Eye (tissue), 1 donor: Measurements from ENCODE around the gene GOLGA8S.
"Not testable (repeated sequence)": the region's sequence is repeated elsewhere in the genome, so short reads cannot be mapped to it uniquely, and the experiment has no call there.

ENCODE experiments used
- DNase-seq: peaks from one replicate; pipeline ENCODE4 v3.0.0-alpha.2; 2015

GOLGA8S gene, protein sequence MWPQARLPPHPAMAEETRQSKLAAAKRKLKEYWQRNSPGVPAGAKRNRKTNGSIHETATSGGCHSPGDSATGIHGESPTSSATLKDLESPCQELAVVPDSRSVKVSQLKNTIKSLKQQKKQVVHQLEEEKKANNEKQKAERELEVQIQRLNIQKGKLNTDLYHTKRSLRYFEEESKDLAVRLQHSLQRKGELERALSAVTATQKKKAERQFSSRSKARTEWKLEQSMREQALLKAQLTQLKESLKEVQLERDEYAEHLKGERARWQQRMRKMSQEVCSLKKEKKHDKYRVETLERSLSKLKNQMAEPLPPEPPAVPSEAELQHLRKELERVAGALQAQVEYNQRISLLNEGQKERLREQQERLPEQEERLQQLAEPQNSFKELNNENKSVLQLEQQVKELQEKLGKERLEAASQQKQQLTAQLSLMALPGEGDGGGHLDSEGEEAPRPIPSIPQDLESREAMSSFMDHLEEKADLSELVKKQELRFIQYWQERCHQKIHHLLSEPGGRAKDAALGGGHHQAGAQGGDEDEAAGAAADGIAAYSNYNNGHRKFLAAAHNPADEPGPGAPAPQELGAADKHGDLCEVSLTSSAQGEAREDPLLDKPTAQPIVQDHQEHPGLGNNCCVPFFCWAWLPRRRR

DNA sequence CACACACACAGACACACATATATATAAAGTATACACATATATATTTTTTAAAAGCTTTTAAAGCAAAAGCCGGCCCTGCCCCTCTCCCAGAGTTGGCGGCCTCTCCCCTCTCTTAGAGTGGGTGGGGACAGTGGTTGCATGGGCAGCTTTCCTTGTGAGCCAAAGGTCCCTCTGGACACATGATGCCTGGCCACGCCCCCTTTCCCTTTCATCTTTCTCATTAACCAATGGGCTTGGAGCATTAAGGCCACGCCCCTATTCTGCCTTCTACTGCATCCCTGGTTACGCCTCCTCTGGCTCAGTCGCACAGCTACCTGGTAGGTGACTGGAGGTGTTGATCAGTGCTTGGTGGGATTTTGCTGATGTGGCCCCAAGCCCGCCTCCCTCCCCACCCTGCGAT is at the start of gene GOLGA8S:
Gene GOLGA8S (plus strand): TSS at position 301 of the 400 bp plus-strand sequence. CDS start 62 bp downstream, at position 363.
- not testable (repeated sequence) for DNase-seq

DNA sequence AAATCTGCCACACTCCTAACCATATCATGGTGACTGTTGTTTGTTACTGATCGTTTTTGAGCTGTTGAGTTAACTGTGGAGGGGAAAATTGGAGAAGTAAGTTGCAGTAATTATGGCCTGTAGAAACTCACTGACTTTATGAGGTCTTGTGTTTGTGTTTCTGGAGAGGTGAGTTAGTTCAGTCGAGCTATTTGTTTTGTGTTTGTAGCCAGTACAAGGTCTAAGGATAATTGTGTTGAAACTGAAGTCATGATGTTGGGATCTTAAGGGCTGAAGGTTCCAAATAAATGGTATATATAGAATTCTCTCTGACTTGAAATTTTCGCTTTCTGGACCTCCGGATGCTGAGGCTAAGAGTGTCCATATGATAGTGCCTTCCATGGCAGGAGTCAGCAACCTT is 49.7 kb upstream of the GOLGA8S start:
- DNase-seq: not testable (repeated sequence)

DNA sequence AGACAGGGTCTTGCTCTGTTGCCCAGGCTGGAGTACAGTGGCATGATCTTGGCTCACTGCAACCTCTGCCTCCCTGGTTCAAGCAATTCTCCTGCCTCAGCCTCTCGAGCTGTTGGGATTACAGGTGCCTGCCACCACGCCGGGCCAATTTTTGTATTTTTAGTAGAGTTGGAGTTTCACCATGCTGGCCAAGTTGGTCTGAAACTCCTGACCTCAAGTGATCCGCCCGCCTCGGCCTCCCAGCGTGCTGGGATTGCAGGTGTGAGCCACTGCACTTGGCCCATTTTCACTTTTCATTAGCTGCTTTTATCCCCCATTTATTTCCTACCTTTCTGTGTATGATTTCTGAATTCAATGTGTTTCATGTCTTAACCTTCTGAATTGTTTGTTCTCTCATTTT is 48.6 kb upstream of the GOLGA8S start:
- not testable (repeated sequence) for DNase-seq

DNA sequence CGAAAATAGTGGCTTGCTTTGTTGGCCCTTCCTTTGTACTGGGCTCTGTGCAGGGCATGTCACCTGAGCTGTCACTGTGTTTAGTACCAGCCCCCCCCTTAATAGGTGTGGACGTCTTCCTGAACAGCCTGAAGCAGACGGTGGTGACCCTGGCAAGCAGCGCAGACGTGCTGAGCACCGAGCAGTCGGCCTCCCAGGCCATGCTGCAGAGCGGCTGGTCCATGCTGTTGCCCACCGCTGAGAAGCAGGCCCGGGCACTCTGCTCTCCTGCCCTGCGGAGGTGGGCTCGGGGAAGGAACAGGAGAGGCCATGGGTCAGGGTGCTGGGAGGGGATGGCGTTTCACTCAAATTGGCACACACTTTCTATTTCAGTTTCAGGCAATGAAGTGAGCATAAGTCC is 43.3 kb upstream of the GOLGA8S start:
- DNase-seq: not testable (repeated sequence)

DNA sequence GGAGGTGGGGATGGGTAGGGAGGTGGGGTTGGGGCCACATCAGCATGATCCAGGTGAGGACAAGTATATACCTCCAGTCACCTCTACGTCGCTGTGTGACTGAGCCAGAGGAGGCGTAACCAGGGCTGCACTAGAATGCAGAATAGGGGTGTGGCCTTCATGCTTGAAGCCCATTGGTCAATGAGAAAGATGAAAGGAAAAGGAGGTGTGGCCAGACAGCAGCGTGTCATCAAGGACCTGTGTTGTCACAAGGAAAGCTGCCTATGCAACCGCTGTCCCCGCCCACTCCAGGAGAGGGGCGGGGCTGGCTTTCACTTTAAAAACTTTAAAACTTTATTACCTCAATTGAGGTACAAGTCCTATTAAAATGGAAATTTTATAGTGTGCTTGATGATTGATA is 20.5 kb upstream of the GOLGA8S start, which contains the start of gene GOLGA6L26:
Gene GOLGA6L26 (minus strand): TSS at position 101 of the 400 bp plus-strand sequence. CDS start 61 bp downstream, at position 40.
- not testable (repeated sequence) for DNase-seq

DNA sequence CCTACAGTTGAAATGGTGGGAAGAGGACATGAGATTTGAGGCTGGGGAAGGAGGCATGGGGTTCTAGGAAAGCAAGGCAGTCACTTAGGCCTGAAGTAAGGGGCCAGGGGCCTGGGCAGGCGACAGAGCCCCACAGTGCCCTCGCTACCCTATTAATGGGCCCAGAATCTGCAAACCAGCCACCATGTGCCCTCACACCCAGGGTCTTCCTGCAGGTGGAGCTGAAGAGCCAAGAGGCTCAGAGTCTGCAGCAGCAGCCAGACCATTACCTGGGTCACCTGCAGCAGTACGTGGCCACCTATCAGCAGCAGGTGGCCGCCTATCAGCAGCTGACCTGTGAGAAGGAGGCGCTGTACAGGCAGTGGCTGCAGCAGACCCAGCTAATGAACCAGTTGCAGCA is 8.1 kb downstream of the GOLGA8S start:
- not testable (repeated sequence) for DNase-seq

DNA sequence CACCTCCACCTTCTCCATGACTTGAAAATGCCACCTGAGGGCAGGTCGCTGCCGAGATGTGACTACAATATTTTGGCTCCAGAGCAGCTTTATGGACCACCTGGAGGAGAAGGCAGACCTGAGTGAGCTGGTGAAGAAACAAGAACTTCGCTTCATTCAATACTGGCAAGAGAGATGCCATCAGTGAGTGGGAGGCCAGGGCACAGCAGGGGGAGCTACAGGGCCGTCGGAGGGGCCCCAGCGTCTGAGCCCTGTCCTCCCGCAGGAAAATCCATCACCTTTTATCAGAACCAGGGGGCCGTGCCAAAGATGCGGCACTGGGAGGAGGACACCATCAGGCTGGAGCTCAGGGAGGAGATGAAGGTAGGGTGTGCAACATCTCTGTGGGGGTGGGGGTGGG is 9.7 kb downstream of the GOLGA8S start:
- DNase-seq: not testable (repeated sequence)

DNA sequence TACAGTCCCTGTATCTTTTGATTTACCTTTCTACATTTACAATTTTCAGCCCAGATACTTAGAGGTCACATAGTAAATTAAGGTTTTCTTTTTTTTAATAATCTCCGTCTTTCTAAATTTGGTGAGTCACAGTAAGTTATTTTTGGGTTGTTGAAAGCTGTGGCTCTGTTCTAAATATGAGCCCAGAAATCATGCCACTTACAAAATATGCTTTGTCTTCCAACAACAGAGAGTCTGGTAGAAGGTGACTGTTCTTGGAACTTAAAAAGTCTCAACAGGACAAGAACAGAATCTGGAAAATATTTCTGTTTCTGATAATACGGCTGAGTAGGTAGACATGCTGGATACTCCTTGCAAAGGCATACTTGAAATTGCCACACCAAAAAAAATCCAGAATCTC is 16.0 kb downstream of the GOLGA8S start:
- no peak for DNase-seq

DNA sequence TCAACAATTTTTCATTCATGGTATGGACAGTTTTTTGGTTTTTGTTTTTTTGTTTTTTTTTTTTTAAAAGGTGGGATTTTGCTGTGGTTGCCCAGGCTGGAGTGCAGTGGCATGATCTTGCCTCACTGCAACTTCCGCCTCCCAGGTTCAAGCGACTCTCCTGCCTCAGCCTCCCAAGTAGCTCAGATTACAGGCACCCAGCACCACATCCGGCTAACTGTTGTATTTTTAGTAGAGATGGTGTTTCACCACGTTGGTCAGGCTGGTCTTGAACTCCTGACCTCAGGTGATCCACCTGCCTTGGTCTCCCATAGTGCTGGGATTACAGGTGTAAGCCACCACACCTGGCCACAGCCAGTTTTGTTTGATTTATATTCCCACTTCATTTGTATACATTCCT is 16.6 kb downstream of the GOLGA8S start:
- DNase-seq: not testable (repeated sequence)

DNA sequence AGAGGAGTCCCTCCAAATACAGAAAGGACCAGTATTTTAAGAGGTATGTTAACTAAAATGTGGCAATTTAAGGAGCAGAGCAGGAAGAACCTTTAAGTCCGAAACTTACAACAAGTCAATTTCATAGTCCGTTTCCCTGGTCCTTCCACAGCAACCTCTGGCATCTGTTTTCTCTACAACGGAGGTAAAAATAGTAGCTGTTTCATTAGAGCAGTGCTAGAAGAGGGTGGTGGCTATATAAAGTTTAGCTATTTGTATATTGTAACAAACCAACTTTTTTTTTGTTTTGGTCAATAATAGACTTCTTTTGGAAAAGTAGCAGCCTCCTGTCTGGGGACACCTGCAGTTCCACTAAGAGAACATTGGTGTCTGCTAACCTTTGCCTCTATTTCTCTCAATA is 17.3 kb downstream of the GOLGA8S start:
- not testable (repeated sequence) for DNase-seq

DNA sequence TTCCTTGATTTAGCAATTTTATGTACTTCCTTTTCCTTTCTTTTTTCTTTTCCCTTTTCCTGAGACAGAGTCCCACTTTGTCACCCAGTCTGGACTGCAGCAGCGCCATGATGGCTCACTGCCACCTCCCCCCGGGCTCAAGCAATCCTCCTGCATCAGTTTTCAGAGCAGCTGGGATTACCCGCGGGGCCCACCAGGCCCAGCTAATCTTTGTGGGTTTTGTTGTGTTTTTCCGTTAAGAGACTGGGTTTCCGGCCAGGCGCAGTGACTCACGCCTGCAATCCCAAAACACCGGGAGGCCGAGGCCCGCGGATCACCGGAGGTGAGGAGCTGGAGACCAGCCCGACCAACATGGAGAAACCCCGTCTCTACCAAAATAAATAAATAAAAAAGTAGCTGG is 17.7 kb downstream of the GOLGA8S start:
- DNase-seq: no peak

DNA sequence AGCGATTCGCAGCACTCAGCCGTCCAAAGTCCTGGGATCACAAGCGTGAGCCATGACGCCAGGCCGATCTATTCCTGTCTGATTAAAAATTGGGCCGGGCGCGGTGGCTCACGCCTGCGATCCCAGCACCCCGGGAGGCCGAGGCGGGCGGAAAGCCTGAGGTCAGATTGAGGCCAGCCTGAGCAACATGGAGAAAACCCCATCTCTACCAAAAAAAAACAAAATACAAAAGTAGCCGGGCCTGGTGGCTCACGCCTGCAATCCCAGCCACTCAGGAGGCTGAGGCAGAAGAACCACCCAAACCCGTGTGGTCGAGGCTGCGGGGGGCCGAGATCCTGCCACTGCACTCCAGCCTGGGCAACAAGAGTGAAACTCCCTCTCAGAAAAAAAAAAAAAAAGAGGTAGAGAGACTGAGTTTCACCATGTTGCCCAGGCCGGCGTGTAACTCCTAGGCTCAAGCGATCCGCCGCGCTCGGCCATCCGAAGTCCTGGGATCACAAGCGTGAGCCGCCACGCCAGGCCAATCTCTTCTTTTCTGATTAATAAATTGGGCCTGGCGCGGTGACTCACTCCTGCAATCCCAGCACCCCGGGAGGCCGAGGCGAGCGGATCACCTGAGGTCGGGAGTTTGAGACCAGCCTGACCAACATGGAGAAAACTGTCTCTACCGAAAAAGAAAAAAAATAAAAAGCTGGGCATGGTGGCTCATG is 18.5 kb downstream of the GOLGA8S start:
- DNase-seq: not testable (repeated sequence)

DNA sequence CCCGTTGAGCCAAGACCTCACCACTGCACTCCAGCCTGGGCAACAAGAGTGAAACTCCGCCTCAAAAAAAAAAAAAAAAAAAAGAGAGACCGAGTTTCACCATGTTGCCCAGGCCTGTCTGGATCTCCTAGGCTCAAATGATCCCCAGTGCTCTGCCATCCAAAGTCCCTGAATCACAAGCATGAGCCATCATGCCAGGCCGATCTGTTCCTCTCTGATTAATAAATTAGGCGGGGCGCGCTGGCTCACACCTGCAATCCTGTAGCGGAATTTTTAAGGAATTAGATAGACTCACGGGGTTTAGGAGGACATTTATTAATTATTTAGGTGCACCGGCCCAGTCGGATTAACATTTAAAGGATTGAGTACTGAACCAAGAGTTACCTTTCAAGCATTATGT is 19.7 kb downstream of the GOLGA8S start:
- not testable (repeated sequence) for DNase-seq

DNA sequence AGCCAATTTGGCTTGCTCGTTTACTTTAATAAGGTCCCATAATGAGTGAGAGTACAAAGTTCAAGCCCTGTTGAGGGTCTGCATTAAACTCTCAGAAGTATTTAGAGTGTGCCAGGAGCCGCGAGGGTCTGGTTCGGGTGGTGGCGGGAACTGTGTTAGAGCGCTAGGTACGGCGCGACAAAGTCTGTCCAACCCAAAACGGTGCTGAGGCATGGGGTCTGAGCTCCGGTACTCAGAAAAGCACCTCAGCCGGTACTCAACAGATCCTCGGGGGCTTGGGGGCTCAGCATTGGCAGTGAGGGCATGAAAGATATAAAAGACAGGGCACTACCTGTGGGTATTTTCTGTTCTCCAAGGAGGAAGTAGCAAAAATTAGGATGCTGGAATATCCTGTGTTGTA is 24.4 kb downstream of the GOLGA8S start:
- not testable (repeated sequence) for DNase-seq

DNA sequence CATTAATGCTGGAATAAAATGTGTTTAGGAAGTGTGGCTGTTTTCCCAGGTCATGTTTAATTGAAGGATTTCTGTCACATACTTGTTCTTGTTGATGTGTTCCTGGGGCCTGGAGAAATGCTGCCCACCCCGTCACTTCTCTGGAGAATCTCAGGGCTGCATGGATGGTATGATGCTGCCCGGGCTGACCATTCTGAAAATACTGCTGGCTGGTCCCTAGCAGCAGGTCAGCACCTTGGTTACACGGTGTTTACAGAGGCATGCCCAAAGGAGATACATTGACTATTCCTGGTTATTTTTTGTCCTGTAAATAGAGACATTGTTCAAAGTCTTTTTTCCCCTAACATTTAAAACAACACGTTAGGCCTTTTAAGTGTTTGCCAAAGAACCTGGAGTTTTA is 26.2 kb downstream of the GOLGA8S start:
- not testable (repeated sequence) for DNase-seq

DNA sequence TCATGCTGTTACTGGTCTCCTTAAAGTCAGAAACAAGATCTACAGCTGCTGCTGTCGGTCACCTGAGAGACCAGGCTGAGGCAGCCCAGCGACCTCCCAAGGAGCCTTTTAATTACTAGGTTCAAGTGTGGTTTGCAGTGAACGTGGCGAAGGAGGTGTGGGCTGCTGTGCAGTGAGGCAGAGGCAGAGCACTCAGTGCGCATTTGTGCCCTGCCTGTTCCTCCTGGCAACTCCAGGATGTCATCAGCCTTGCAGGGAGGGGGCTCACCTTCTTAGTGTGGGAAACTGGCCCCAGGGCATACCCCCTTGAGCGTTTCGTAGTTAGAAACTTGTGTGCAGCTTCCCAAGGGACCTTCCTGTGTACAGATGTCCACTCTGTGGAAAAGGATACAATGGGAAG is 26.6 kb downstream of the GOLGA8S start:
- not testable (repeated sequence) for DNase-seq

DNA sequence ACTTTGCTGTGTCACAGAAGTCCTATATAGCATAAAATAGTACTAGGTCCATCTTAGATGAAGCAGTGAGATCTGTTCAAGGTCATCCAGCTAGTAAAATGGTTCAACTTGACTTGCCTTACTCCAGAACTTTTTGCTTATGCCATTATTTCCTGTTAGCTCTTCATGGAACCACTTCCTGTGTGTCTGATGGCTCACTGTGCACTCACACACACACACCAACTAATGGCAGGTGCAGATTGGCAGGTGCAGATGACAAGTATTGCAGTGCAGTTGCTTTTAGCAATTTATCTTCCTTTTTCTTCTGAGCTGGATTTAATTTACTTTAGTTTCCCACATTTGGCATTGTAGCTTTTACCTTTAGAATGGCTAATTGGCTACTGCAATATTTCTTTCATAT is 29.8 kb downstream of the GOLGA8S start:
- DNase-seq: no peak

DNA sequence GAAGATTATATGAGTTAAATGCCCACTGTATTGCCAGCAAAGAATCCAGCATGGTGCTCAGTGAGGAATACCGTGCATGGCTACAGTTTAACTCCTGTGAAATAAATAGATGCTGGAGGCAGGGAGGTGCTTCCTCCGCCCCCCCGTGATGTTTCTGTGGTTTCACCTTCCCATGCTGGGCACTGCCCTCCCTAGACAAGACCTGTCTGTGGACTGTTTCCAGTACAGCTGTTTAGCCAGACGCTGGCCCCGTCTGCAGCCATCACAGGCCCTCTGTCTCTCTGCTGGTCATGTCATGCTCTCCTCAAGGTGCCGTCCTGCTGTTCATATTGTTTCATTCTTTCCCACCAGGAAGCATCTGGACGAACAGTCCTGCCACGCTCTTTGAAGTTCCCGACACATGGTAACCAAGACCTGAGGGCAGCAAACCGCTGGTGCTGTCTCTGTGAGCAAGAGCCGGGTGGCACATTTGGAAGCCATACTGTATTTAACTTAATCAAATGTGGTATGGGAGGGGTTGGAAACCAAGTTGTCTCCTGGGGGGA is 31.4 kb downstream of the GOLGA8S start:
- no peak for DNase-seq

DNA sequence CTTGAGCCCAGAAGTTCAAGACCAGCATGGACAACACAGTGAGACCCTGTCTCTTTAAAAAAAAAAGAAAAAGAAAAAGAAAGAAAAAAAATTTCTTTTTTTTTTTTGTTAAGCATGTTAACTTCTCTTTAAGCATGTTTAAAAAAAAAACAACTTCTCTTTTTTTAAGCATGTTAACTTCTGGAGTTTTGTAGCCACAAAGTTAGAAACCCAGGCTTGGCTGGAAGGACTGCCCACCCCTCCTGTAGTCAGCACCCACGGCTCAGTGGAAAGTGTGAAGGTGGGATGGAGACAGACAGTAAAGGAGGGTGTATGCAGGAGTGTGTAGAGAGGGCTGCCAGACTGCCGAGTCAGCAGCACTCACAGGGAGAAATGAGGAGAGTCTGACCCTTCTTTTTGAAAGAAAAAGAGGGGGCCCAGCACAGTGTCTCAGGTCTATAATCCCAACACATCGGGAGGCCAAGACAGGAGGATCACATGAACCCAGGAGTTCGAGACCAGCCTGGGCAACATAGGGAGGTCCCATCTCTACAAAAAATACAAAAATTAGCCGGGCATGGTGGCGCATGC is 33.2 kb downstream of the GOLGA8S start:
- DNase-seq: no peak

DNA sequence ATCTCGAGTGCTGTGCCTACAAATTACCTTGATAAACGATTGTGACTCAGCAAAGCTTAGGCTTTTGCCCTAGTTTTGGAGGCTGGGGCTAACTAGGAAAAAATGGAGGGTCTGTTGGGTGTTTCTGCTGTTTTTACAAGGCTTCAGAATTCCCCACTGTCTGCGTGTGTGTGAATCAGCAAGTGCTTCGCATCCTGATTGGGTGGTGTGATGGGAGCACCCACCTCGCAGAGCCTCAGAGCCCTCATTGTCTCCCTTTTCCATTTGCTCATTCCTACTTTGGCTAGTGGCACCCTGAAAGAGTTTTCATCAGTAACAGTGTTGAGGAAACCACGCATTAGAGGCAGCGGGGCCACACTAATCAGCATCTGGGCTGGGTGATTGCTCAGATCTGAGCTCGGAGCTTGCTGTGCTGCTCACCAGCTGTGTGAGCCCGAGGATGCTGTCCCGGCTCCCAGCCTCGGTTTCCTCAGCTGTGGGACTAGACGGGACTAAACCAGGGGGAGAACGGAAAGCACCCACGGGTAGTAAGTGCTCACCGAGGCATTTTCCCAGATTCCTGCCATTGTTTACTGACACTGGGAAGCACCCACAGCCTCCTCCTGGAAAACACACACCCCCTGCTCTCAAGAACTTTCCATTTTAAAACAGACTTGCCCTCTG is 40.6 kb downstream of the GOLGA8S start:
- DNase-seq: no peak

DNA sequence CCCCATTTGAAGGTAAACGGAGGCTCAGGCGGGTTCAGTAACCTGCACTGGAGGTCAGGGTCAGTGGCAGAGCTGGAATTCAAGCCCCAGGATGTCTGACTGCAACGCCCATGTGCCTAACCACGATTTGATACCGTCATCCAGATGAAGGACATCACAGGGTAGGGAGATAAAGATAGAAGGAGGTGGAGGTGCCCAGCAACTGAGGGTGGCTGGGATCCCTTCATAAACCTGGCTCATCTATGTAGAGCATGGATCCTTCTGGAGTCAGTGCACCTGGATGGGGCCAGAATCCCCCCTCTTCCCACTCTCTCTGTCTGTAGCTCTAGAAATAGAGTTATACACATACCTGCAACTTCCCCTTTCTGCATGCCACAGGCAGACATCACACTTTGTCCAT is 41.3 kb downstream of the GOLGA8S start:
- no peak for DNase-seq

DNA sequence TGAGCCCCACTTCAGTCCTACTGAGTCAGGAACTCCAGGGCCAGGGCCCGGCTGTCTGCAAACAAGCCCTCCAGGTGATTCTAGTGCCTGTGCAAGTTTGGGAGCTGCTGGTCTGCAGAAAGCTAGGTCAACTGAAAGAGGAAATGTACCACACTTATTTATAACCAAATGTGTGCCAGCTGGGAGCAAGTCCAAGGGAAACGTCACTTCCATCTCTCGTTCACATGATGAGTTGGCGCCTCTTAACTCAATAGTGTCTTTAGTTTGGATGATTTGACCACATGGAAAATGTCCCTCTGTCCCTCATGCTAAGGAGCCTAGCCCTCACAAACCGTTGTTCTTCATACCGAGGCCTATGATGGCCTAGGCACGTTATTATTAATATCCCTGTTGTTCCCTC is 43.2 kb downstream of the GOLGA8S start:
- DNase-seq: no peak
